HepG2 (cell line): ENCODE measurements around the gene TUBGCP3. TPM values are rescaled to one million over a fixed set of nuclear protein-coding genes. Genes with fewer than 3 reads are reported as not detected.
A peak's percentile ranks its signal among the peaks of the same experiment; 100 is the strongest.

Source experiments
- ARNTL ChIP-seq: sonication (generic); formaldehyde crosslinking; IDR thresholded peaks from 2 replicates; pipeline ENCODE4 v1.4.0; 2020; ENCODE audit warnings: mild to moderate bottlenecking, missing genetic modification reagents
- HOXA5 ChIP-seq: sonication (generic); formaldehyde crosslinking; IDR thresholded peaks from 2 replicates; pipeline ENCODE4 v1.4.0; 2020; ENCODE audit warnings: missing genetic modification reagents
- JUN ChIP-seq: sonication (generic); formaldehyde crosslinking; IDR thresholded peaks from 2 replicates; pipeline ENCODE4 v1.4.0; 2020; ENCODE audit warnings: mild to moderate bottlenecking, missing genetic modification reagents
- MAFK ChIP-seq, 2 experiments: IDR thresholded peaks in 1 of 2; conservative IDR thresholded peaks in 1 of 2; 2 replicates each; pipeline ENCODE4 v1.6.1; 2011; ENCODE audit warnings: improper control_type of control experiment in 2 of 2, low read length in 2 of 2
- NPAS2 ChIP-seq: sonication (generic); formaldehyde crosslinking; IDR thresholded peaks from 2 replicates; pipeline ENCODE4 v1.8.0; 2022; ENCODE audit warnings: mild to moderate bottlenecking, missing genetic modification reagents, borderline replicate concordance
- PHB2 ChIP-seq: fragments of 450-650 bp; IDR thresholded peaks from 2 replicates; pipeline ENCODE4 v1.6.1; 2018; ENCODE audit not compliant: partially characterized antibody
- SAFB2 ChIP-seq: sonication (generic); formaldehyde crosslinking; IDR thresholded peaks from 2 replicates; pipeline ENCODE4 v1.5.1; 2020; ENCODE audit warnings: missing genetic modification reagents, low read depth, mild to moderate bottlenecking, borderline replicate concordance
- SRF ChIP-seq: IDR thresholded peaks from 2 replicates; pipeline ENCODE4 v1.6.1; 2011; ENCODE audit warnings: mild to moderate bottlenecking, low read depth, low read length, moderate library complexity
- ZBTB7A ChIP-seq: sonication (generic); formaldehyde crosslinking; IDR thresholded peaks from 2 replicates; pipeline ENCODE4 v1.8.0; 2022; ENCODE audit warnings: mild to moderate bottlenecking, missing genetic modification reagents
- ZFP82 ChIP-seq: sonication (generic); formaldehyde crosslinking; IDR thresholded peaks from 2 replicates; pipeline ENCODE4 v1.5.1; 2020; ENCODE audit warnings: mild to moderate bottlenecking, missing genetic modification reagents, borderline replicate concordance
- ZNF839 ChIP-seq: sonication (generic); formaldehyde crosslinking; IDR thresholded peaks from 2 replicates; pipeline ENCODE4 v1.4.0; 2020; ENCODE audit warnings: missing genetic modification reagents, mild to moderate bottlenecking, borderline replicate concordance
- polyA plus RNA-seq, 8 experiments: library from polyadenylated mRNA; depleted of rRNA in 3 of 8; stranded (reverse) in 7 of 8; unstranded in 1 of 8; fragments of >200 nt; fragmentation: Illumina TruSeq in 4 of 8; extraction: Trizol in 4 of 8; gene quantifications; 2 replicates each; pipeline versions ENCODE4 v1.2.1 to v1.2.3, GENCODE V29; 2011 to 2016; ENCODE audit warnings: low read depth in 4 of 8, missing spikeins in 1 of 8, mixed read lengths in 1 of 8; ENCODE audit not compliant: insufficient read depth in 1 of 8
- total RNA-seq, 5 experiments: library from RNA; depleted of rRNA; stranded (reverse); fragments of >200 nt; fragmentation: Illumina TruSeq; extraction: Trizol; gene quantifications; 2 replicates each; pipeline ENCODE4 v1.2.3, GENCODE V29; 2016; ENCODE audit warnings: low read depth in 1 of 5
- TF ChIP-seq, protein P1 (sequence below): fragments of 450-650 bp; IDR thresholded peaks from 2 replicates; pipeline ENCODE4 v1.6.1; 2017; ENCODE audit warnings: mild to moderate bottlenecking
- TF ChIP-seq, protein P2 (sequence below): IDR thresholded peaks from 2 replicates; pipeline ENCODE4 v1.6.1; 2012; ENCODE audit warnings: inconsistent platforms
- TF ChIP-seq, protein P3 (sequence below): sonication (generic); formaldehyde crosslinking; IDR thresholded peaks from 2 replicates; pipeline ENCODE4 v1.9.0; 2021; ENCODE audit warnings: missing genetic modification reagents, mild to moderate bottlenecking, borderline replicate concordance
- TF ChIP-seq, protein P4 (sequence below): sonication (generic); formaldehyde crosslinking; IDR thresholded peaks from 2 replicates; pipeline ENCODE4 v1.4.0; 2020; ENCODE audit warnings: missing genetic modification reagents, borderline replicate concordance
- TF ChIP-seq, protein P5 (sequence below): sonication (generic); formaldehyde crosslinking; conservative IDR thresholded peaks from 2 replicates; pipeline ENCODE4 v1.8.1; 2023; ENCODE audit warnings: missing genetic modification reagents
- TF ChIP-seq, protein P6 (sequence below): IDR thresholded peaks from 2 replicates; pipeline ENCODE4 v1.6.1; 2016; ENCODE audit warnings: control low read depth

Gene TUBGCP3
- total and polyA plus RNA-seq, 2 of the 13 experiments (the other 11 are each of a cell fraction or from before 2014, with no cell fraction given): 12.6 to 15.5 TPM

DNA sequence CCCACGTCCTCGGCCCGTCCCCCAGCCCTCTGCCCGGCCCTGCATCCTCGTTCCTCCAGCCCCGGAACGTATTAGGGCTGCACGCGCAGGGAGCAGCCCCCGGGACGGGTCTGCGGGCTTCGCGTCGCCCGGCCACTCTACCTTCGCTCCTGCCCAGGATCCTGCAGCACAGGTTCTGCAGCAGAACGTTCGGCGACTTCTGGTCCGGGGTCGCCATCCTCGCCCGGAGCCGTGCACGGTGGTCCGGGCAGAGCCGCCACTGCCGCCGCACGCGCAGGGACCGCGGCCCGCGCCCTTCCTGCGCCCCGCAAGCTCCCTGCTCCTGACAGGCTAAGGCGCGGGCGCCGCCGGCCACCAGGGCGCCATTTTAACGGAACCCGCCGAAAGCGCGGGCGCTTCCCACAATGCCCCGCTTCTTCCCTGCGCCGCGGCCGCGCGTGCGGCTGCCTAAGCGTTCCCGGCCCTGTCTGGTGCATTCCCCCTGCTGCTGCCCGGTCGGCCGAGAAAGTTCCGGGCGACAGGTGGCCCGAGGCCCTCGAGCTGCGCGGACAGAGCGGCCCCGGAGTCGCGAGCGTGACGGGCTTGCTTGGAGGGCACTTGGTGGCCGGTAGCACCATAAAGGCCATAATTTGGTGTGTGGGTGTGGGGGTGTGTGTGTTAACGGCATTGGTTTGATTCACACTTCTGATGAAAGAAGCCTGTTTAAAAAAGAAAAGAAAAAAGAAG lies at the start of gene TUBGCP3 (continued):
- TF ChIP-seq, protein P1, sequence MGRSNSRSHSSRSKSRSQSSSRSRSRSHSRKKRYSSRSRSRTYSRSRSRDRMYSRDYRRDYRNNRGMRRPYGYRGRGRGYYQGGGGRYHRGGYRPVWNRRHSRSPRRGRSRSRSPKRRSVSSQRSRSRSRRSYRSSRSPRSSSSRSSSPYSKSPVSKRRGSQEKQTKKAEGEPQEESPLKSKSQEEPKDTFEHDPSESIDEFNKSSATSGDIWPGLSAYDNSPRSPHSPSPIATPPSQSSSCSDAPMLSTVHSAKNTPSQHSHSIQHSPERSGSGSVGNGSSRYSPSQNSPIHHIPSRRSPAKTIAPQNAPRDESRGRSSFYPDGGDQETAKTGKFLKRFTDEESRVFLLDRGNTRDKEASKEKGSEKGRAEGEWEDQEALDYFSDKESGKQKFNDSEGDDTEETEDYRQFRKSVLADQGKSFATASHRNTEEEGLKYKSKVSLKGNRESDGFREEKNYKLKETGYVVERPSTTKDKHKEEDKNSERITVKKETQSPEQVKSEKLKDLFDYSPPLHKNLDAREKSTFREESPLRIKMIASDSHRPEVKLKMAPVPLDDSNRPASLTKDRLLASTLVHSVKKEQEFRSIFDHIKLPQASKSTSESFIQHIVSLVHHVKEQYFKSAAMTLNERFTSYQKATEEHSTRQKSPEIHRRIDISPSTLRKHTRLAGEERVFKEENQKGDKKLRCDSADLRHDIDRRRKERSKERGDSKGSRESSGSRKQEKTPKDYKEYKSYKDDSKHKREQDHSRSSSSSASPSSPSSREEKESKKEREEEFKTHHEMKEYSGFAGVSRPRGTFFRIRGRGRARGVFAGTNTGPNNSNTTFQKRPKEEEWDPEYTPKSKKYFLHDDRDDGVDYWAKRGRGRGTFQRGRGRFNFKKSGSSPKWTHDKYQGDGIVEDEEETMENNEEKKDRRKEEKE: no peak
- TF ChIP-seq ZBTB7A (CRISPR knock-in tag) (peak; percentile 93), PHB2 (no peak), ZNF839 (CRISPR knock-in tag) (peak; percentile 27; the same call in 1 of the 2 replicates), ZFP82 (CRISPR knock-in tag) (no peak; the same call in 1 of the 2 replicates), SAFB2 (CRISPR knock-in tag) (peak; percentile 95), MAFK (conservative IDR thresholded peaks at IDR 0.05 in 1 of 2, IDR thresholded peaks at IDR 0.05 in 1 of 2; ENCODE audit: low read length in 2 of 2) (no peak), SRF (peak; percentile 44; the same call in 1 of the 2 replicates), ARNTL (CRISPR knock-in tag) (peak; percentile 85), JUN (peak; percentile 90), HOXA5 (peak; percentile 82), NPAS2 (CRISPR knock-in tag) (no peak)
- TF ChIP-seq, protein P2, sequence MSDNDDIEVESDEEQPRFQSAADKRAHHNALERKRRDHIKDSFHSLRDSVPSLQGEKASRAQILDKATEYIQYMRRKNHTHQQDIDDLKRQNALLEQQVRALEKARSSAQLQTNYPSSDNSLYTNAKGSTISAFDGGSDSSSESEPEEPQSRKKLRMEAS: peak; percentile 97
- TF ChIP-seq, protein P3, sequence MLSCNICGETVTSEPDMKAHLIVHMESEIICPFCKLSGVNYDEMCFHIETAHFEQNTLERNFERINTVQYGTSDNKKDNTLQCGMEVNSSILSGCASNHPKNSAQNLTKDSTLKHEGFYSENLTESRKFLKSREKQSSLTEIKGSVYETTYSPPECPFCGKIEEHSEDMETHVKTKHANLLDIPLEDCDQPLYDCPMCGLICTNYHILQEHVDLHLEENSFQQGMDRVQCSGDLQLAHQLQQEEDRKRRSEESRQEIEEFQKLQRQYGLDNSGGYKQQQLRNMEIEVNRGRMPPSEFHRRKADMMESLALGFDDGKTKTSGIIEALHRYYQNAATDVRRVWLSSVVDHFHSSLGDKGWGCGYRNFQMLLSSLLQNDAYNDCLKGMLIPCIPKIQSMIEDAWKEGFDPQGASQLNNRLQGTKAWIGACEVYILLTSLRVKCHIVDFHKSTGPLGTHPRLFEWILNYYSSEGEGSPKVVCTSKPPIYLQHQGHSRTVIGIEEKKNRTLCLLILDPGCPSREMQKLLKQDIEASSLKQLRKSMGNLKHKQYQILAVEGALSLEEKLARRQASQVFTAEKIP: no peak
- TF ChIP-seq, protein P4, sequence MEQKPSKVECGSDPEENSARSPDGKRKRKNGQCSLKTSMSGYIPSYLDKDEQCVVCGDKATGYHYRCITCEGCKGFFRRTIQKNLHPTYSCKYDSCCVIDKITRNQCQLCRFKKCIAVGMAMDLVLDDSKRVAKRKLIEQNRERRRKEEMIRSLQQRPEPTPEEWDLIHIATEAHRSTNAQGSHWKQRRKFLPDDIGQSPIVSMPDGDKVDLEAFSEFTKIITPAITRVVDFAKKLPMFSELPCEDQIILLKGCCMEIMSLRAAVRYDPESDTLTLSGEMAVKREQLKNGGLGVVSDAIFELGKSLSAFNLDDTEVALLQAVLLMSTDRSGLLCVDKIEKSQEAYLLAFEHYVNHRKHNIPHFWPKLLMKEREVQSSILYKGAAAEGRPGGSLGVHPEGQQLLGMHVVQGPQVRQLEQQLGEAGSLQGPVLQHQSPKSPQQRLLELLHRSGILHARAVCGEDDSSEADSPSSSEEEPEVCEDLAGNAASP (CRISPR knock-in tag): peak; percentile 69
- TF ChIP-seq, protein P5, sequence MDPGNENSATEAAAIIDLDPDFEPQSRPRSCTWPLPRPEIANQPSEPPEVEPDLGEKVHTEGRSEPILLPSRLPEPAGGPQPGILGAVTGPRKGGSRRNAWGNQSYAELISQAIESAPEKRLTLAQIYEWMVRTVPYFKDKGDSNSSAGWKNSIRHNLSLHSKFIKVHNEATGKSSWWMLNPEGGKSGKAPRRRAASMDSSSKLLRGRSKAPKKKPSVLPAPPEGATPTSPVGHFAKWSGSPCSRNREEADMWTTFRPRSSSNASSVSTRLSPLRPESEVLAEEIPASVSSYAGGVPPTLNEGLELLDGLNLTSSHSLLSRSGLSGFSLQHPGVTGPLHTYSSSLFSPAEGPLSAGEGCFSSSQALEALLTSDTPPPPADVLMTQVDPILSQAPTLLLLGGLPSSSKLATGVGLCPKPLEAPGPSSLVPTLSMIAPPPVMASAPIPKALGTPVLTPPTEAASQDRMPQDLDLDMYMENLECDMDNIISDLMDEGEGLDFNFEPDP (CRISPR knock-in tag): peak; percentile 94; the same call in 1 of the 2 replicates
- TF ChIP-seq, protein P6, sequence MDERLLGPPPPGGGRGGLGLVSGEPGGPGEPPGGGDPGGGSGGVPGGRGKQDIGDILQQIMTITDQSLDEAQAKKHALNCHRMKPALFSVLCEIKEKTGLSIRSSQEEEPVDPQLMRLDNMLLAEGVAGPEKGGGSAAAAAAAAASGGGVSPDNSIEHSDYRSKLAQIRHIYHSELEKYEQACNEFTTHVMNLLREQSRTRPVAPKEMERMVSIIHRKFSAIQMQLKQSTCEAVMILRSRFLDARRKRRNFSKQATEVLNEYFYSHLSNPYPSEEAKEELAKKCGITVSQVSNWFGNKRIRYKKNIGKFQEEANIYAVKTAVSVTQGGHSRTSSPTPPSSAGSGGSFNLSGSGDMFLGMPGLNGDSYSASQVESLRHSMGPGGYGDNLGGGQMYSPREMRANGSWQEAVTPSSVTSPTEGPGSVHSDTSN (CRISPR knock-in tag): no peak
